T-helper 2 cell (primary cell): ENCODE results near the gene ABCA9.
A peak's percentile ranks its signal among the peaks of the same experiment; 100 is the strongest.

Experiments used
- DNase-seq, 5 experiments: peaks; one replicate each; pipeline versions ENCODE4 v3.0.0 to v3.0.0-alpha.2; 2012 to 2022

Gene ABCA9

GRCh38 chr17:69067274-69068047 is 6.7 kb upstream of the ABCA9 start:
- DNase-seq: no peak

DNA sequence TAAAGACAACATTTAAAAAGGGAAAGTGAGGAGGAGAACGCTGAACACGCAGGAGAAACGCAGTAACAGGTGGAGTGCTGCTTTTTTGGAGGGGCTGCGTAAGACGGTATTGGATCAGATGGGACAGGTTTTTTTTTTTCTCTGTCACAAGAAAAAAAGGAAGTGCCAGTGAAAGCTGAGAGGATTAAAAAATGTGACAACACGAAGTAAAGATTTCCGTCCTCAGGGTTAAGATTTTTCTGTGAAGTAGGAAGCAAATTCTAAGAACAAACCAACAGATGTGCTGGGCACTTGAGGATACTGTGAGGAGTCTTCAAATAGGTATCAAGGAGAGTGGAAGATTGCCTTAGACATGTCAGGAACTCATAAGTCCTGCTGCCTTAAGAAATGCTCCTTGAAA is 5.8 kb upstream of the ABCA9 start:
- no peak for DNase-seq

- no peak for DNase-seq
Observed at GRCh38 chr17:69065113-69065512, 4.4 kb upstream of the ABCA9 start.

DNA sequence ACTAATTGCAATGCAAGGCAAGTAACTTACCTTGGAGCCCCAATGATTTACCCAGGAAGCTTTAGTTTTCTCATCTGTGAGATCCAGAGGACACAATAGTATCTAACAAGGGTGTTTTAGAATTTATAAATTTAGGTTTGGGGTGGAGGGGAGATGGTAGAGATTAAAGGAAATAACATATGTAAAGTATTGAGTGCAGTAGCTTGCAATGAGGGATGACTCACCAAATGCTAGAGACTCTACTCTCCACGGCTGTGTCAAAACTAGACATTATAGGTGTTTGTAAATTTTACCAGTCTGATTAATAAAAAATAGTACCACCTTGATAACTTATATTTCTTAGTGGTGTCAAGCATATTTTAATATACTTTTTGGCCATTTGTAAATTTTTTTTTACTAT is 3.7 kb upstream of the ABCA9 start:
- peak in 1 of 5 experiments; percentile 4 for DNase-seq

DNA sequence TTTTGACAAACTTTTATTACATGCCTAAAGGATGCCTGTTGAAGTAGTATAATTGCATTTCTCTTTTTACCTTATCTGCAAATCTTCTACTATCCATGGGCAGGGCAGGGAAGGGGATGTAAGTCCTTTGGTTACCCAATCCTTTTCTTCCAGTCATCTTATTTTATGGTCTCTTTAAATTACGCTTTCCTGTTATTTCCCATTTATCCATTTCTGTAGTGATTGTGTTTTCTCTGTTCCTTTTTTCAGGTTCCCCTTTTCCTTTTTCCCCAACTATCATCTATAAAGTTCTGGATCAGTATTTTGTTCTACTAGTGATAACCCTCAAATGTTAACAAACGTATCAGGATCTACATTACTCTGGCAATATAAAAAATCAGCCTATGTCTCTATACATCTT is 3.3 kb upstream of the ABCA9 start:
- no peak for DNase-seq

DNA sequence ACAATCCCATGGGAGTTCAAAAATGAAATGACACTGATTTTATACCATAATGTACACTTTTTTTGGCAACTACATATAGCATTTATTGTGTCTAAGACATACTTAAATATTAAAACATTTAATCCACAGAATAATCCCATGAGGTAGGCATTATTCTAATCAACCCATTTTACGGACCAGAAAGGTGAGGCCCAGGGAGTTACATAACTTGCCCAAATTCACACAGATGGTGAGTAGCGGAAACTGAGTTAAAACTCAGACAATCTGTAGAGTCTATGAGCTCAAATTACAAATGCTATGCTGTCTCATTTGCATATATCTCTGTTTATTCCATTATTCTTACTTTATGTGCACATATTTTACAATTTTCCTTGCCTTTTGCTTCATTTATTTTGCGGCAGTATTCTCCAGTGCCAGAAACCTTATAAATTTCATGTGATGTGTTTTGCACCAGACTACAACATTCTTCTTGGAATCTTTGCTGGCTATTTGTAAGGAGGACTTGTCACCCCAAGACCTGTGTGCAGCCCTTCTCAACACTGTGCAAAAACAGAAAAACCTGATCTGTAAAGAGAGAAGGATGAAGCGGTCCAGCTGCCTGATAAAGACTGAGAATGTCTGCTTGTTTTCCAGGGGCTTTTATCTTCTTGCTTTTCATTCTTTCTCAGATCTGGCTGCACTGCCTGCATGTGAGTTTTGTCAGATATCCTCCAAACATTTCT is 2.3 kb upstream of the ABCA9 start:
- no peak for DNase-seq

DNA sequence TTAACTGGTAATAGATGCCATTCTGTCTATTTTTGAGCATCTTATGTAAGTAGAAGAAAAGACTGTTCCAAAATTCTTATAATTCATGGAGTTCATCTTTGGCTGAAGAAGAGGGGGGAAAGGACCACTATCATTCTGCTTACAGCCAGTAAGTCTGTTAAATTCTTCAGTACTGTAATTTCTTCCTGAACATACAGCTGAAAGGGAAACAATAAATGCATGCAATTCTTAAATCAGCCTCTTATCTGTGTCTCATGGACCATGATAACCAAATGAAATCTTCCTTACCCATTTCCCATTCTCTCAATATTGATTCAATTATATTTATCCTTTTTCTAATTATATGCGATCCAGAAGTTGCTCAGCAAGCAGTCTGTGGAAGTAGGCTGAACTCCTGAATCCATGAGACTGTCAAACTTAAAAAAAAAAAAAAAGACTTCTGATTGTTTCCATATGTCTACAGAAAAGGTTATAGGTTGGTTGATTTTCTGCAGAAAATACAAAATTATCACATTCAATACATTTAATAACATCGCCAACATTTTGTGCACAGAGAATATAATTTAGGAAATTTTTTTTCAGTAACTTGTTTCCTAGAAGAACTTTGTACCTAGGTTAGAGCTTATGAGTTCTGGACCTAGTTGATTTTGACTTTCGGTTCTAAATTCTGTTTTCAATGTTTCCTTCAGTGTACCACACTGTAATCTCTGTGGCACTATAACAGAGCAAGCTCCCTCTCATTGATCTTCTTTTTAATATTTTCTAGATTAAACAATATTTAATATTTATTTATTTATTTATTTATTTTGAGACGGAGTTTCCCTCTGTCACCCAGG is 1.2 kb upstream of the ABCA9 start:
- no peak for DNase-seq

DNA sequence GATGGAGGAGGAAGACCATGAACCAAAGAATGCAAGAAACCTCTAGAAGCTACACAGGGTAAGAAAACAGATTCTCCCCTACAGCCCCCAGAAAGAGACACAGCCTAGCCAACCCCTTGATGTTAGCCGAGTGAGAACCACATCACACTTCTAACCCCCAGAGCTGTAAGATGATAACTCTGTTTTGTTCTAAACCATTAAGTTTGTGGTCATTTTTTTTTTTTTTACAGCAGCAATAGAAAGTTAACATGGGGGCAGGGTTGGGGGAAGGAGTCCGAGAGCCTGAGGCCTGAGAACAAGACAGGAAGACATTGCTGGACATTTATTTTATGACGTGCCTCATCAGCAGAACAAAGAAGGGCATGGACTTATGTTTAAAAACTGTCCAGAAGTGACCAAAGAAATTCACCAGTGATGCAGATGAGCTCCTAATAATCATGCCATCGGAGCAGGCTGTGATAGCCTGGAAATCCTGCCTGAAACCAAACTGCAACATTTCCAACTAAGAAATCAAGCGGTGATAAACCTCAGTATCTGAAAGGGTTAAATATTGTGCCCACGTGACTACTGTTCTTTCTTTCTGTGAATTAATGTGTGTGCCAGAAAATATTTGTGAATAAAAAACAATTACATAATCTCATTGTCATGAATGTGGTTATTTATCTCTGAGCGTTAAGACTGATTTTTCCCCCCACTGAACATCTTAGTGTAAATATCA is 1.1 kb downstream of the ABCA9 start:
- DNase-seq: no peak

DNA sequence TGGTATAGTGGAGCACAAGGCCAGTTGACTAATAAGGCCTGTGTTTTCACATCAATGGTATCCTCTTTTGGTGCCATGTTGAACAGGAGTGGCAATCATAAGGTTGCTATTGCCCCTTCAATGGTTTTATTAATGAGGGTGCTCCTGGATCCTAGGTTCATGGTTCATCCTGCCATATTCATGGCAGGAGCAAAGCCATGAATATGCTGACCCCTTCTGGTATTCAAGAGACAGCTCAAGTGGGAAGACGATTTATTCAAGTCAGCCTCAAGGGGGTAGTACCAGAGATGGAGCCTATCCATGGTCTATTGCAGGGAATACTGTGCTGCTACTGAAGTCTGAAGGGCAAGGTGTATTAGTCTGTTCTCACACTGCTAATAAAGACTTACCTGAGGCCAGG is 2.6 kb downstream of the ABCA9 start:
- no peak for DNase-seq

- no peak for DNase-seq
Observed at GRCh38 chr17:69057280-69057679, 3.4 kb downstream of the ABCA9 start.

DNA sequence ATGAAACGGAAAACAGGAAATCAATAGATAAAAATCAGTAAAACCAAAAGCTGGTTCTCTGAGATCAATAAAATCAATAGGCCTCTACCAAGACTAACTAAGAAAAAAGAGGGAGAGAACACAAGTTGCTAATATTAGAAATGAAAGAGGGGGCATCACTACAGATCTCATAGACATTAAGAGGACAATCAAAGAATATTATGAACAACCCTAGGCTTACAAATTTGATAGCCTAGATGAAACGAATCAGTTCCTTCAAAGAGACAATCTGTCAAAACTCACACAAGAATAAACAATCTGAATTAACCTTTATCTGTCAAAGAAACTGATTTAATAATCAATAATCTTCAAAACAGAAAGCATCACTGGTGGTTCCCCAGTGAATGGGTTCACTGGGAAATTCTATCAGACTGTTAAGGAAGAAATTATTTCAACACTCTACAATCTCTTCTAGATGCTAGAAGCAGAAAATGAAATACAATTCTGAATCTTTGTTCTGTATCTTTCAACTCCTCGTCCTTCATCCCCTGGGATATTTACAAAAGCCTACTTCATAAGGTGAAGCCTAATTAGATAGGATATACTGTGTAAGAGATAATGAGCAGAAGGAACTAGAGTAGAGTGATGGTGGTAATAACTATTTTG is 4.4 kb downstream of the ABCA9 start:
- DNase-seq: no peak

GRCh38 chr17:69055334-69055733 is 5.4 kb downstream of the ABCA9 start:
- DNase-seq: no peak

GRCh38 chr17:69050999-69051775 is 9.5 kb downstream of the ABCA9 start:
- DNase-seq: no peak

- no peak for DNase-seq
Observed at GRCh38 chr17:69048634-69049033, 12.1 kb downstream of the ABCA9 start.

- no peak for DNase-seq
Observed at GRCh38 chr17:69047368-69048263, 13.1 kb downstream of the ABCA9 start.

DNA sequence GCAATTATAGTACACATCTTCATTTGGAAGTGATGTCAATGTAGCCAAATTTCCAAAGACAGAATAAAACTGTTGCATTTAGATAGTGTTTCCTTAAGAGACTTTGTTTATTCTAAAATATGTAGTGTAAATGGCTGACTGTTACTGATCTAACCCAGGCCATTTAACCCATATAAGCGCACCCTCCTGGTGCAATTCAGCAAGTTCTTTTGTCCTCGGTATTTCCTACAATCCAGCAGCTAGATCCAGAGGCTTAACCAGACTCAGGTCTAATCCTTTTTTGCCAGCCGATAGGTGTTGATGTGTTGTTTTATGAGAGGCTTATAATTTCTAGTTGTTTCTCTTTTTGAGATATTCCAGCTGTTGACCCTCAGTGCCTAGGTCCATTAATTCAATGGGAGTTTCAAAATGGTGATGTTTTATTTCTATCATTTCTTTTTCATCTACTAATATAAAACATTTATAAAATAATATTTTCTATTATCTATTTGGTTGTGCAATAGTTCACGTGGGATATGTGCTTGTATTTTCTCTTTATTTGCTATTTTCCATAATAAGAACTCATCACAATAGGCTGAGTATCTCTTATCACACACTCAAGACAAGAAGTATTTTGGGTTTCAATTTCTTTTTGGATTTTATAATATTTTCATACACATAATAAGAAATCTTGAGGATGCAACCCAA is 14.5 kb downstream of the ABCA9 start:
- no peak for DNase-seq

- no peak for DNase-seq
Observed at GRCh38 chr17:69045646-69046045, 15.1 kb downstream of the ABCA9 start.

DNA sequence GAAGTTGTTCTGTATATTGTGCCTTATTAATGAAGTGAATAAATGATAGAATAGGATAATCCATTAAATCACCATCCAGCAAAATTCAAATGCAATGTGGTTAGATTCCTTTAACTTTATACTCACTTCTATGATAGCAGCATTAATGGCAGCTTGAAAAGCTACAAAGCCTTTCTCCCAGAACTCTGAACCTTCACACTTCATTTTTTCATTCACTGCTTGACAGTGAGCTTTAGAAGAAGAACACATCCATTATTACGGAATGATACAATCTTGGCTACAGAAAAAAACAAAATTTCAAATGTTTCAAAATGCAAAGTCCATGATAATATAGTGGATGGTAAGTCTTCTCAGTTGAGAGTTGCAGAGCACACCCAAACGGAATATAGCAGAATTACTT is 16.4 kb downstream of the ABCA9 start:
- DNase-seq: no peak

- no peak for DNase-seq
Observed at GRCh38 chr17:69043098-69043734, 17.5 kb downstream of the ABCA9 start.
